ENCODE results near the gene MEGF11.

Gene MEGF11

DNA sequence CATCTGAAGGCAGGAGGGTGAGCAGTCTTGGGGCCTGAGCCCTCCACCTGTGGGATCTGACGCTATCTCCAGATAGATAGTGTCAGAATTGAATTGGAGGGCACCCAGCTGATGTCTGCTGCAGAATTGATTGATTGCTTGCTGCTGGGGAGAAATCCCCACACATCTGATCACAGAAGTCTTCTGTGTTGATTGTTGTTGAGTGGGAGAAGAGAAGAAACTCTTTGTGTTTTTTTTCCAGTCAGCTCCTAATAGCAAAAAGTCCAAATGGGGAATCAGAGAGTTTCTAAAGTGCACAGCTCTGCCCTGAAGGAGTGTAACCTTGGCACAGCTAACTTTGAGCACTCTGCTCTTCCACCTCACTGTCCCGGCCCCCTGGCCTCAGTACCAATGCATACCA lies 318.2 kb downstream of the MEGF11 start:
- H3K4me3 ChIP-seq (replicated peaks; ENCODE audit: insufficient read depth, low read length) = no peak overlapping the region
- TF ChIP-seq, protein P1, sequence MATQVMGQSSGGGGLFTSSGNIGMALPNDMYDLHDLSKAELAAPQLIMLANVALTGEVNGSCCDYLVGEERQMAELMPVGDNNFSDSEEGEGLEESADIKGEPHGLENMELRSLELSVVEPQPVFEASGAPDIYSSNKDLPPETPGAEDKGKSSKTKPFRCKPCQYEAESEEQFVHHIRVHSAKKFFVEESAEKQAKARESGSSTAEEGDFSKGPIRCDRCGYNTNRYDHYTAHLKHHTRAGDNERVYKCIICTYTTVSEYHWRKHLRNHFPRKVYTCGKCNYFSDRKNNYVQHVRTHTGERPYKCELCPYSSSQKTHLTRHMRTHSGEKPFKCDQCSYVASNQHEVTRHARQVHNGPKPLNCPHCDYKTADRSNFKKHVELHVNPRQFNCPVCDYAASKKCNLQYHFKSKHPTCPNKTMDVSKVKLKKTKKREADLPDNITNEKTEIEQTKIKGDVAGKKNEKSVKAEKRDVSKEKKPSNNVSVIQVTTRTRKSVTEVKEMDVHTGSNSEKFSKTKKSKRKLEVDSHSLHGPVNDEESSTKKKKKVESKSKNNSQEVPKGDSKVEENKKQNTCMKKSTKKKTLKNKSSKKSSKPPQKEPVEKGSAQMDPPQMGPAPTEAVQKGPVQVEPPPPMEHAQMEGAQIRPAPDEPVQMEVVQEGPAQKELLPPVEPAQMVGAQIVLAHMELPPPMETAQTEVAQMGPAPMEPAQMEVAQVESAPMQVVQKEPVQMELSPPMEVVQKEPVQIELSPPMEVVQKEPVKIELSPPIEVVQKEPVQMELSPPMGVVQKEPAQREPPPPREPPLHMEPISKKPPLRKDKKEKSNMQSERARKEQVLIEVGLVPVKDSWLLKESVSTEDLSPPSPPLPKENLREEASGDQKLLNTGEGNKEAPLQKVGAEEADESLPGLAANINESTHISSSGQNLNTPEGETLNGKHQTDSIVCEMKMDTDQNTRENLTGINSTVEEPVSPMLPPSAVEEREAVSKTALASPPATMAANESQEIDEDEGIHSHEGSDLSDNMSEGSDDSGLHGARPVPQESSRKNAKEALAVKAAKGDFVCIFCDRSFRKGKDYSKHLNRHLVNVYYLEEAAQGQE (IDR thresholded peaks at IDR 0.05; ENCODE audit: insufficient replicate concordance, low read depth) = no peak
- no peak for TF ChIP-seq SPI1 (IDR thresholded peaks at IDR 0.05; ENCODE audit: borderline replicate concordance, low read depth)
- no peak for TF ChIP-seq POLR2AphosphoS5 (IDR thresholded peaks at IDR 0.05; ENCODE audit: low read depth)
- TF ChIP-seq, protein P2, sequence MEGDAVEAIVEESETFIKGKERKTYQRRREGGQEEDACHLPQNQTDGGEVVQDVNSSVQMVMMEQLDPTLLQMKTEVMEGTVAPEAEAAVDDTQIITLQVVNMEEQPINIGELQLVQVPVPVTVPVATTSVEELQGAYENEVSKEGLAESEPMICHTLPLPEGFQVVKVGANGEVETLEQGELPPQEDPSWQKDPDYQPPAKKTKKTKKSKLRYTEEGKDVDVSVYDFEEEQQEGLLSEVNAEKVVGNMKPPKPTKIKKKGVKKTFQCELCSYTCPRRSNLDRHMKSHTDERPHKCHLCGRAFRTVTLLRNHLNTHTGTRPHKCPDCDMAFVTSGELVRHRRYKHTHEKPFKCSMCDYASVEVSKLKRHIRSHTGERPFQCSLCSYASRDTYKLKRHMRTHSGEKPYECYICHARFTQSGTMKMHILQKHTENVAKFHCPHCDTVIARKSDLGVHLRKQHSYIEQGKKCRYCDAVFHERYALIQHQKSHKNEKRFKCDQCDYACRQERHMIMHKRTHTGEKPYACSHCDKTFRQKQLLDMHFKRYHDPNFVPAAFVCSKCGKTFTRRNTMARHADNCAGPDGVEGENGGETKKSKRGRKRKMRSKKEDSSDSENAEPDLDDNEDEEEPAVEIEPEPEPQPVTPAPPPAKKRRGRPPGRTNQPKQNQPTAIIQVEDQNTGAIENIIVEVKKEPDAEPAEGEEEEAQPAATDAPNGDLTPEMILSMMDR (IDR thresholded peaks at IDR 0.05; ENCODE audit: insufficient read depth, low read length) = no peak
- no peak for TF ChIP-seq GABPA (IDR thresholded peaks at IDR 0.05; ENCODE audit: low read depth)
- H3K27ac ChIP-seq (replicated peaks) = no peak overlapping the region
- H3K27me3 ChIP-seq (ENCODE audit: insufficient read depth, poor library complexity, severe bottlenecking) = no peaks in the 10 kb centered on the region
- DNase-seq (ENCODE audit: low read depth in 1 of 2, low spot score in 1 of 2) = no peak

DNA sequence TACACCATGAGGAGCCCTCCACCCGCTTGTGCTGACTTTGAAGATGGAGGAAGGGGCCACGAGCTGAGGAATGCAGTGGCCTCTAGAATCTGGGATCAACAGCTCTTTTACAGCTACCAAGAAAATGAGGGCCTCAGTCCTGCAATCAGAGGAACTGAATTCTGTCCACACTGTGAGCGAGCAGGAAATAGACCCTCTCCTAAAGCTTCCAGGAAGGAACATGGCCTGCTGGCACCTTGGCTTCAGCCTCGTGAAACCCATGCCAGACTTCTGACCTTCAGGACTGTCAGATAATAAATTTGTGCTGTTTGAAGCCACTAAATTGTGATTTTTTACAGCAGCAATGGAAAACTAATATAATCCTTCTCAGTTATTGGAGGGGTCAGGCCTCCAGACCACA lies 322.3 kb downstream of the MEGF11 start:
- H3K4me3 ChIP-seq (replicated peaks; ENCODE audit: insufficient read depth, low read length) = no peak overlapping the region

DNA sequence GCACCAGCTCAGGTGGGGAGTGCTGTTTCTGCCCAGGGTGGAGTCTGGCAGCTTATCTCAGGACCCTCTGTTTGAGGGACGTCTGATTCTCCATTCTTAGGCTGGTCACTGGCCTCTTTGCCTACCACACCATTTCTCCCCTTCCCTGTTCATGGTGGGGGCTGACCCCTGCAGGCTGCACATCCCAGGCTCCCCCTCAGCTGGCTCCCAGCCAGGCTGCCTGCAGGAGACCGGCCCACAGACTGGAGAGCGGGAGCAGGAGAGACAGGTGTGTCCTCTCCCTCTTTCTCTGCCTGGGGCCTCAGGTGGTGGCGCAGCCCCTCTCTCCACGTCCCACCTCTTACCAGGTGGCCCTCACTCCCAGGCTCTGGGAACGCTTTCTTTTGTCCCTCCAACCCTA lies 323.4 kb downstream of the MEGF11 start:
- TF ChIP-seq POLR2AphosphoS5 (IDR thresholded peaks at IDR 0.05; ENCODE audit: low read depth) (no peak), GABPA (IDR thresholded peaks at IDR 0.05; ENCODE audit: low read depth) (no peak), SPI1 (IDR thresholded peaks at IDR 0.05; ENCODE audit: borderline replicate concordance, low read depth) (no peak)
- TF ChIP-seq, protein P2 (IDR thresholded peaks at IDR 0.05; ENCODE audit: insufficient read depth, low read length) = no peak
- TF ChIP-seq, protein P1 (IDR thresholded peaks at IDR 0.05; ENCODE audit: insufficient replicate concordance, low read depth) = no peak
- Histone ChIP-seq H3K27me3 (ENCODE audit: insufficient read depth, poor library complexity, severe bottlenecking) (no peaks in the 10 kb centered on the region), H3K4me3 (replicated peaks; ENCODE audit: insufficient read depth, low read length) (no peak overlapping the region), H3K27ac (replicated peaks) (no peak overlapping the region)
- no peak for DNase-seq (ENCODE audit: low read depth in 1 of 2, low spot score in 1 of 2)

More for the DNA sequence above, 322.3 kb downstream of the MEGF11 start:
- Histone ChIP-seq H3K27me3 (ENCODE audit: insufficient read depth, poor library complexity, severe bottlenecking) (no peaks in the 10 kb centered on the region), H3K27ac (replicated peaks) (no peak overlapping the region)
- TF ChIP-seq, protein P1 (IDR thresholded peaks at IDR 0.05; ENCODE audit: insufficient replicate concordance, low read depth) = no peak
- TF ChIP-seq, protein P2 (IDR thresholded peaks at IDR 0.05; ENCODE audit: insufficient read depth, low read length) = no peak
- TF ChIP-seq GABPA (IDR thresholded peaks at IDR 0.05; ENCODE audit: low read depth) = no peak
- no peak for DNase-seq (ENCODE audit: low read depth in 1 of 2, low spot score in 1 of 2)
